ES-I3 (cell line): ENCODE results near the gene CACNA2D1.
"Not testable (repeated sequence)": the region's sequence is repeated elsewhere in the genome, so short reads cannot be mapped to it uniquely, and the experiment has no call there.

Source experiments
- H3K36me3 ChIP-seq: 2 replicates; pipeline ENCODE4 v1.6.1; 2013; ENCODE audit warnings: mild to moderate bottlenecking, low read length, control low read depth, moderate library complexity; ENCODE audit not compliant: insufficient read depth
- H3K4me1 ChIP-seq: 2 replicates; pipeline ENCODE4 v1.6.1; 2013; ENCODE audit warnings: mild to moderate bottlenecking, control low read depth, low read length; ENCODE audit not compliant: insufficient read depth
- H3K9ac ChIP-seq: 2 replicates; pipeline ENCODE4 v1.6.1; 2013; ENCODE audit warnings: low read depth, mild to moderate bottlenecking, low read length, moderate library complexity
- H3K9me3 ChIP-seq: 2 replicates; pipeline ENCODE4 v1.6.1; 2013; ENCODE audit warnings: mild to moderate bottlenecking, low read length, moderate library complexity; ENCODE audit not compliant: control insufficient read depth, insufficient read depth

The CACNA2D1 gene

DNA sequence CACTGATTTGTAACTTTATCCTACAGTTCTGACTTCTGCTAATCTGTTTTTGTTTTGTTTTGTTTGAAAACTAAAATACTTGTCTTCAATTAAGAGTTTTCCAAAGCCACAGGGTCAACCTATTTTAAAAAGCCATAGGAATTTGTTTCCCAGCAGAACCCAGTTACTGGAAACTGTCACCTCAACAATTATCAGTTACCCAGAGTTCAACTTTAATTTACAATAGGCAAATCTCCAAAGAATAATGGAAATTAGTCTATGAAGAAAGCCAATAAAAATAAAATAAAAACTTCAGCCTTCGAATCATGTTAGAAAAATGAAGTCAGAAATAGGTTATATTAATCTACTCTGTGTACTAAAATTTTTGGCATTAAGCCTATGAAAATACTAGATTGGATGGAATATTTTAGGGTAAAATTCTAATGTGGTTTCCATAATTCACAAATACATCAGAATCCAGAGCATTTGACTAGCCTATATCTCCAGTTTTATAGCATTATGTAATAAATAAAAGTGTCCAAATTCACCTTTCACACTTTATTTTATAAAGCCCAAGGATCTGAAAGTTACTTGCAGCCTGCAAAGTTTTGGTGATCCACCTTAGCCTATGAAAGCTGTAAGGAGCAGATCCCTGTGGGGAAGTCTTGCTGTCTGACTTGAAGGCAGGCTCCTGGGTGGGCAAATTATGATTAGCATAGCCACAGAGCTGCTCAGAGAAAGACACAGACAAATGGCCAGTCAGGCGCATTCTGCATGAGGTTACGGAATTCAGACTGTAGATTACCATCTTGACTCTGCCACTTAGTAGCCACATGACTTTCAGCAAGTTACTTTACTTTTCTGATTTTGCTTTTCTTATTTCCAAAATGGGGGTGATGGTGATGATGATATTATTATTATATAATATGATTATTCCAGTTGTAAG, 423.8 kb downstream of the CACNA2D1 start:
- Histone ChIP-seq H3K4me1 (no peaks in the 10 kb centered on the region), H3K9ac (no peak overlapping the region), H3K36me3 (no peaks in the 10 kb centered on the region), H3K9me3 (no peaks in the 10 kb centered on the region)

DNA sequence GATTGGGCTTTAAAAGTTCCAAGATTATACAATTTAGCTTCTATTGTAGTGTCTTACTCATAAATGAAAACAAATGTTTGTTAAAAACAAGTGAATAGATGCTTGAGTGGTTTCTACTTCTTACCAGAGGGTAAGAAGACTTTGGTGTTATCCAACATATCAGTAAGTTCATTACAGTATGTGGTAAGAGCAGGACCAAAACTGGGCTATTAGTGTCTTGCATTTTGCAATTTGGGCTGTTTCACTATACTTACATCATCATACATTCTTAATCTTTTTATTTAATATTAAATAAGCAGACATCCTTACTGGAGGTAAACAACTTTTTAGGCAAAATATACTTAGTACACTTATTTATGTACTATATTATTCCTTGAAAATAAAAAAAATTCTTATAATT, 425.4 kb downstream of the CACNA2D1 start:
- Histone ChIP-seq H3K4me1 (no peaks in the 10 kb centered on the region), H3K36me3 (no peaks in the 10 kb centered on the region), H3K9ac (no peak overlapping the region), H3K9me3 (no peaks in the 10 kb centered on the region)

DNA sequence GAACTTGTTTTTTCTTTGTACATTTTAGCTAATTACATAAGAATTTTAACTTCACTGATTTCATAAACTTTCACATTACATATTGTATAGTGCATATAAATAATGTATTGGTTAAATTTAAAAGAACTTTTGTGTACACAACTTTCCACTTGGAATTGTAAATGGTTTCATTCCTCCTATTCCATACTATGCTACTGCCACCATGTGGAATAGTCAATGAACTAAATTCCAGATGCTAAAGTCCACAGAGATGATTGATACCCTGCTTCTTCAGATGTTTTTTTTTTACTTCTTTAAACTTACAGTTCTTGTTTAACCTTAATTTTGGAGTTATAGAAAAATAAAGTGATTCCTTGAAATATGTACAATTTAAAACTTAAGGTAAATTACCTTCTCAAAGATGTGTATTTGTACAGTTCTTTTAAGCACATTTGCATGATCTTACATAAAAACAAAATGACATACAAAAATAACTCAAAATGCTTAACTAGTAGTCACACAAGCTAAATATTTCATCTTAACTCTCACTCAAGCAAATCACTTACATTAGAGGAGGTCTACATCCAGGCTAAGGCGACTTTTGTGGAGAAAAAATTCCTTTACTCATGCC, 426.1 kb downstream of the CACNA2D1 start:
- Histone ChIP-seq H3K9ac (no peak overlapping the region), H3K36me3 (no peaks in the 10 kb centered on the region), H3K4me1 (no peaks in the 10 kb centered on the region)

DNA sequence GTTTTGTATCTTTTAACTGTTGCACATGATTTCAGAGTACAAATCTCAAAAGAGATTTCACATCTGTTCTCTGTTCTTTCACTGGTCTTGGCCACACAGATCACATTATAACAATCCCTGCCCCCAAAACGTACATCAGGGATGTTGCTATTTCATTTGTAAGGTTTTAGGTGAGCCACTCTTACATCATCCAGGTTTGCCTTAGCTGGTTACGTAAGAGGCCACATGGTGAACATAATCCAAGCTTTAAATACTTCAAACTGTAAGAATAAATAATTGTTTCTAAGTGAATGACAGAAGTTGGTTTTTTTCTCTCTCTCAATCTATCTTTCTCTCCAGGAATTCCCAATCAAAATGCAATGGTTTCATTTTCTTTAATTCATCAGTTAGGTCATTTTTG, 427.8 kb downstream of the CACNA2D1 start:
- H3K9ac ChIP-seq = no peak overlapping the region
- H3K36me3 ChIP-seq = no peaks in the 10 kb centered on the region
- no peaks in the 10 kb centered on the region for H3K9me3 ChIP-seq
- no peaks in the 10 kb centered on the region for H3K4me1 ChIP-seq

More for the DNA sequence above, 426.1 kb downstream of the CACNA2D1 start:
- H3K9me3 ChIP-seq = no peaks in the 10 kb centered on the region

DNA sequence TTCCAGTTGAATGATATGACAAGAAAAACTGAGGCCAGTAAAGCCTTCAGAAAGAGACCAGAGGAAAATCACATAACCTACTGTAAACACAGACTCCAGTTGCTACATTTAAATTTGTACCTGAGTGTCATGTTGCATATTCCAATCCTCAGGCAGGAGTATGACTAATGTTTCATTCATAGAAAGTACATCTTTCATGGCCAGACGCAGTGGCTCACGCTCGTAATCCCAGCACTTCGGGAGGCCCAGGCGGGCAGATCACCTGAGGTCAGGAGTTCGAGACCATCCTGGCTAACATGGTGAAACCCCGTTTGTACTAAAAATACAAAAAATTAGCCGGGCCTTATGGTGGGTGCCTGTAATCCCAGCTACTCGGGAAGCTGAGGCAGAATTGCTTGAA, 429.0 kb downstream of the CACNA2D1 start:
- H3K9ac ChIP-seq, H3K4me1 ChIP-seq, H3K36me3 ChIP-seq, H3K9me3 ChIP-seq: not testable (repeated sequence)

DNA sequence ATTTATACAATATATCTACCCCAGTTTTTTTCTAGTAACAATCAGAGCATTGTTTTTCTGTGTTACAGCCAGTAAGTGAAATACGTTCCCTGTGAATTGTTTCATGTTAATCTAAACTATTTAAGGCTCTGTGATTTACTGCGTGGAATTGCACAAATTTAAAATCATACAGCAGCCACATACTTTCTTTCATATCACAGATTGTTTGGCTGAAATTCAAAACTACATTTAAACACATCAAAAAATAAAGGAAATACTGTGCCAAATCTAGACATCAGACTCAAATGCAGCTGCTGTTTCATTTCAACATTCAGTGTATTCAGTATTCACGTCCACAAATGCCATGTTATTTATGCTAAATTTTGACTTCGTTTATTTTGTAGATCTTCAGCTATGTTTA, 431.1 kb downstream of the CACNA2D1 start:
- Histone ChIP-seq H3K9me3 (no peaks in the 10 kb centered on the region), H3K9ac (no peak overlapping the region), H3K36me3 (no peaks in the 10 kb centered on the region), H3K4me1 (no peaks in the 10 kb centered on the region)

DNA sequence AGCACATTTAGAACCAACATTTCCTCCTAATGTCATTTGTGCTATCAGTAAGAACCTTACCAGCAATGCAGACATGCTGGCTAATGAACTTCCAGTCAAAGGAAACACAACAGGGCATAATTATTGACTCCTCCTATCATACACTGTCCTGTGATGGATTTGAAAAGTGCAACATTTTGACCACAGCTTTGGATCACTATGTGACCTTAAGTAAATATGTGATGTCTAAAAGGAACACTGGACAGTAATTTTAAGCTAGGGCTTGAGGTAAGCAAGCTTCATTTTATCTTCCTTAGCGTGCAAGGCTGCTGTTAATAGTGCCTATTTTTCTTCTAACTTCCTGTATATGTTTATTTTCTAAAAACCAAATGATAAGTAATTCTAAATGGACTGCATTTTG, 433.2 kb downstream of the CACNA2D1 start:
- Histone ChIP-seq H3K4me1 (no peaks in the 10 kb centered on the region), H3K36me3 (no peaks in the 10 kb centered on the region), H3K9ac (no peak overlapping the region), H3K9me3 (no peaks in the 10 kb centered on the region)

DNA sequence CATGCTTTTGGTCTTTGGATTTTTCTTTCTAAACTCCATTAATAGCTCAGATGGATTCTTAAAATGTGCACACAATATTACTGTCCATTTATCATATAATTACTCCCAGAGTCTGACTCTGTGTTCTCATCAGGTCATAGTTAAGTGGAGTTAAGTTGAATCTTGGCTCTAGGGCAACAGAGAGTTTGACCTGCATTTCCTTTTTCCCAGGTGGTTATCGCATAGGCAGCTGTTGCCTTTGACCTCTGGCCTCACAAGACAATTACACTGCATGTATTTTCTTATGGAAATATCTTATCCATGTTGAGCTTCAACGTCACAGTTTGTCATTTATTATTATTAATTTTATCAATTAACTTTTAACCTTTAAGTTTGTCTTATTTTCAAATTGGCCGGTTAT, 436.3 kb downstream of the CACNA2D1 start:
- Histone ChIP-seq H3K9me3 (no peaks in the 10 kb centered on the region), H3K9ac (no peak overlapping the region), H3K4me1 (no peaks in the 10 kb centered on the region), H3K36me3 (no peaks in the 10 kb centered on the region)

DNA sequence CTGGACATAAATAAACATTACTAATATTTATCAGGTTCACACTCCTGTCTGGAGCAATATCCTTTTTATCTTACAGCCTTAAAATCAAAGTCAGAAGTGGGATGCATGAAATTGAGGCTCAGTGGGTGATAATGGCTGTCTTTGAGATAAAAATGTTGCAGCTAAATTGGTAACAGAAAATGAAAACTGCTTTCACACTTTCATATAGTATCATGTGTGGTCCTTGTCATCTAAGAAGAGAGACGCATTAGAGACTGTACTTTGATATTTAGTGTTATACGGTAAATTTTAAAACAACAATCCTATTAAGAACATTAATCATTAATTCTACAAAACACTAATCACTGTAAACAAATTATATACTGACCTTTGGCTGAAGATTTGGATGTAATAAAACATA, 438.5 kb downstream of the CACNA2D1 start:
- no peaks in the 10 kb centered on the region for H3K4me1 ChIP-seq
- no peaks in the 10 kb centered on the region for H3K36me3 ChIP-seq
- H3K9ac ChIP-seq = no peak overlapping the region
- H3K9me3 ChIP-seq = no peaks in the 10 kb centered on the region

DNA sequence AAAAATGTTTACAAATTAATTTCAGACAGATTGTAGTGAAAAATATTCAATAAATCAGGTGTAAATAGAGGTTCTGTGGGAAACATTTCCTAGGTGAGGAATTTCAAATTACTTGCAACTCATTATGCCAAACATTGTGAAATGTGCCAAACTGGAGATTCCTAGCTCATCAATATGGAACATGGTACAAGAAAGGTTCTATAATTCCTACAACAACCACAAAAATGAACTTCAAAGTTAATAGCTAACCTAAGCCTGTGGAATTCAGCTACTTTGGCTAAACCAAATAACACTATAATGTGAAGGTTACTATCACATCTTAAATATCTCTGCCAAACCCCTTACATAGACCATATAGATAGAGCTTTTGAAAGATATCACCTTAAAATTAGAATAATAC, 450.4 kb downstream of the CACNA2D1 start:
- H3K36me3 ChIP-seq = no peaks in the 10 kb centered on the region

DNA sequence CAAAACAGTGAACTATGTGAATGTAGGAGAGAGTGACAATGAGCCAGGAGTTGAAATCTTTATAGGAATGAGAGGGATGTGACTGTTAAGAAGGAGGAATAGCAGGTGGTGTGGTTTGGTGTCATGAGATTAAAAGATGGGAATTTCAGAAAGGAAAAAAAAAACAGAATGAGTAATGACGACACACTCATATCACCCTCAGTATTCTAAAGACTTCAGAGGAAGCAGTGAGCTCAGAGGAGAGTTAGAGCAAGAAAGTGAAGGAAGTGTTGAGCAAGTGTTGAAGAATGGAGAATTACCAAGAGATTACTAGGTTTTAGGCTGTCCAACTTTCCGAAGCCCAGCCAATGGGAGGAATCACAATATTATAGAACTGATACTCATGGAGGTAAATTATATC, 453.2 kb downstream of the CACNA2D1 start:
- no peaks in the 10 kb centered on the region for H3K9me3 ChIP-seq
- H3K4me1 ChIP-seq = no peaks in the 10 kb centered on the region
- H3K9ac ChIP-seq = no peak overlapping the region
- no peaks in the 10 kb centered on the region for H3K36me3 ChIP-seq

More for the DNA sequence above, 450.4 kb downstream of the CACNA2D1 start:
- Histone ChIP-seq H3K9me3 (no peaks in the 10 kb centered on the region), H3K9ac (no peak overlapping the region), H3K4me1 (no peaks in the 10 kb centered on the region)

DNA sequence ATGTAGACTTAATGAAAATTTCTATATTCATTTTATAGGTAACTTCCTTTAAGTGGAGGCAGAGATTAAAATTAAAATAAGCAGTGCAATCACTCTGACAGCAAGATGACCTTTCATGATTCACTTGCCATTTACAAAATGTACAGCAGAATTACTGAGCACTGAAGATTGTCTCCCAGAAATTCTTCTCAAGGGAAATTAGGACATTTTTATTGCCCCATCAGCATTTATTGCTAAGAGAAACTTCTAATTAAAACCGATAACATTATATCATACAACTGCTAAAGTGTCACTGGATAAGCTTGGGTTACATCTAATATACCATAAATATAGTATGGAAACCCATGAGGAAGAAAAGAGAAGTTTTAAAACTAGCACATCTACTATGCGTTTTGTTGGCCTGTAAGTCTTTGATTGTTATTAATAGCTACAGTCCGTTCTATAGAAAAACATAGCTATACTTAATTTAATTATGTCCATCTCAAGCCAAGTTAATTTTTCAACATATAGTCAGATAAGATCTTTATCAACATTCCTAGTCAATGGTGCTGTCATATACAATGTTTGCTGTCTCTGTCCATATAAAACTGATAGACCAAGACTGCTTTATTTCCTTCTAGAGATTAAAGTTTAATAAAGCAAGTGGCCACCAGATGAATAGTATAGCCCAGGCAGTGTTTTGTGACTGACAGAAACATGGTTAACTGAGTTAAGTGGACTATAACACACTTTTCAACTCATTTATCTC, 456.7 kb downstream of the CACNA2D1 start:
- Histone ChIP-seq H3K36me3 (no peaks in the 10 kb centered on the region), H3K9ac (no peak overlapping the region), H3K4me1 (no peaks in the 10 kb centered on the region), H3K9me3 (no peaks in the 10 kb centered on the region)

DNA sequence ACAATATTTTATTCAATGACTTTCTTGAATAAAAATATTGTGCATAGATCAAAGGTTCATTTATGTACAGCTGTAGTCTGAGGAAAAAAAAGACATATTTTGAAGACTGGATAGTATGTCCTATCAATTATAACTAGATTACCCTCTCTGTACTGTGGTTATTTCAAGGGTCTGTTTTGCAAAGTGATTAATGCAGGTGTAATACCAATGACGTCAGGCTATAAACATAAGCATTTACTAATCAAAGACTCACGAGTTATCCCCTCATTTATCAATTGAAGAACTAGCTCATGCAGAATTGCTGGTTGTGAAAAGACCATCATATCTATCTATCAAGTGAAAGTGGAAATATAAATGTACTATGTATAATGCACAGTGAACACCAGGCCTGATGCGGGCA, 460.2 kb downstream of the CACNA2D1 start:
- no peaks in the 10 kb centered on the region for H3K9me3 ChIP-seq

DNA sequence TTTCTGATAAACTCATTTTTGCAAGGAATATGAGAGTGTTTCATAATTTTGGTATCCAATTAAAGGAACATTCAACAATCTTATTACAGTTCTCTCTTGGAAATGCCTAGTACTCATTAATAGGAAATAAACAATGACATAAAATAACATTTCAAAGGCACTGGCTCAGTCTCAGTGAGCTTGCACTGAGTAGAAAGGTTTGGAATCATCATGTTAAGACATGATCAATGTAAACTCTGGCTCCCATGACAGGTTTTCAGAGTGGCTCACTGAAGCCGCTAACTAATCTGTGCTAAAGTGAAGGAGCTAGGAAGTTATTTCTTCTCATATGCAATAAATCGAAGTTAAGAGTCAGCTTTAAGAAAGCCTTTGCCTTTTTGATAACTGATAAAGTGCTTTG, 470.5 kb downstream of the CACNA2D1 start:
- Histone ChIP-seq H3K4me1 (no peaks in the 10 kb centered on the region), H3K9ac (no peak overlapping the region), H3K9me3 (no peaks in the 10 kb centered on the region), H3K36me3 (peaks cover 3% of the 10 kb centered on the region; the same call in 1 of the 2 replicates)

More for the DNA sequence above, 460.2 kb downstream of the CACNA2D1 start:
- Histone ChIP-seq H3K36me3 (no peaks in the 10 kb centered on the region), H3K4me1 (no peaks in the 10 kb centered on the region), H3K9ac (no peak overlapping the region)
